Femur (tissue), 1 donor: Measurements from ENCODE around the gene LRRC40.
"Not testable (repeated sequence)": the region's sequence is repeated elsewhere in the genome, so short reads cannot be mapped to it uniquely, and the experiment has no call there.

Experiments
- DNase-seq: peaks from one replicate; pipeline ENCODE4 v3.0.0-alpha.2; 2017

The LRRC40 gene

GRCh38 chr1:70205434-70206118 is at the start of gene LRRC40:
Gene LRRC40, minus strand, starts transcription at chr1:70205579. Its CDS starts 39 bp downstream, at chr1:70205540.
- DNase-seq: peak; percentile 98

GRCh38 chr1:70248729-70249128 is 43.4 kb upstream of the LRRC40 start:
- DNase-seq: no peak

DNA sequence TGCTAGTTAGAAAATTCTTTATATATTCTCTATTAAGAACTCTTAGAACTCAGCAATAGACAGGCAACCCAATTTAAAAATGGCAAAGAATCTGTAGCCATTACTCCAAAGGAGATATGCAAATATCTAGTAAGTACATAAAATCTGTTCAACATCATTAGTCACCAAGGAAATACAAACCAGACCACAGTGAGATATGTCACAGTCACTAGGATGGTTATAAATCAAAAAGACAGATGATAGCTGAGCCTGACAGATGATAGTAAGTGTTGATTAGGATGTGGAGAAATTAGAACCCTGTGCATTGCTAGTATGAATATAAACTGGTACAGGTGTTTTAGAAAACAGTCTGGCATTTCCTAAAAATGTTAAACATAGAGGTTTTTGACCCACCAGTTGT is 42.4 kb upstream of the LRRC40 start:
- no peak for DNase-seq

DNA sequence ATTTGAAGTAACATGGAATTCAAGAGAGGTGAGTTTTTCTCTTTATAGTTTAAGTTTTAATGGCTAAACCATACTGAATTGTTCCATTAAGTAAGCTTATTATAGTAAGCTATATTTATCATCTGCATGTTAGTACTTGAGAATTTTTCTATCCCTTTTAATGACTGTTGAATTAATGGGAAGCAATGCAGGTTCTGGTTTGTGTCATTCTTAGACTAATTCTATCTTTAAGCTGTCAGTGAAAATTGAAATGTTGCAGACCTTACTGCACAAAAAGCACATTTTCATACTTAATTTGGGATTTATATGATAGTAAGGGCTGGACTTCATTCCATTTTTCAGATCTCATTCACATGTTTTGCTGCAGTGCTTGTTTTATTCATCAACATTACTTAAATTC is 41.7 kb upstream of the LRRC40 start:
- no peak for DNase-seq

GRCh38 chr1:70239940-70240339 is 34.6 kb upstream of the LRRC40 start:
- DNase-seq: no peak

DNA sequence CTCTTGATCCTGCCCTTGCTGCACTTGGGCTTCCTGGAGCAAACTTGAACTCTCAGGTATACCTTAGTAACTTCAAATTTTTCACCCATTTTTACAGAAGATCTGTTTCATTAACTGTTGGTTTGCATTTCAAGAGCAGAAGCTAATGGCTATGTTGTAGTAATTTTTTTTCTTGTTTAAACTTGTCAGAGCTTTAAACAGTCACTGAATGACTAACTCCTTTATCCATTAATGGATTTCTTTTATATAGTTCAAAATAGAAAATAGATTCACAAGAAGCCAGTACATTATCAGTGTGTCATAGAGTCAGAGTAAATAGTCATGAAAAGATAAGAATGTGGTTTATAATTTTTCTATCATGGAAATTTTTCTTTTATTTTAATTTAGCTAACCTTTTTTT is 29.4 kb upstream of the LRRC40 start:
- no peak for DNase-seq

- DNase-seq: no peak
Observed at GRCh38 chr1:70231475-70231874, 26.1 kb upstream of the LRRC40 start.

- no peak for DNase-seq
Observed at GRCh38 chr1:70228670-70229069, 23.3 kb upstream of the LRRC40 start.

DNA sequence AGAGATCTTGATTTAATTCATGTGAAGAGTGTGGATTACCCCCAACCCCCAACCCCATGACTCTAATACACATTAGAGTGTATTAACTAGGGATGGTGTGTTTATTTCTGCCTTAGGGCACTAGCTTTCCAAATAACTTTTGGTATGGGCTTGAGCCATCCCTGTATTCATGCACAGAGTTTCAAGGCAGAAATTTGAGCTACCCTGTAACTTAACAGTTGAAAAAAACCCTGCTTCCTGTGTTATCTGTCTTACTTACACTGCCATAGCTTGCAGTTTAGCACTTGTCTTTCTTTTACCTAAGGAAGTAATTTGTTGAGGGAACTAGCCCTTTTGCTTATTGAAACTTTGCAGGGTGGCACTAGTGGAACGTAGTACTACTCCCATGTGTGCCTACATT is 22.1 kb upstream of the LRRC40 start:
- DNase-seq: no peak

- DNase-seq: no peak
Observed at GRCh38 chr1:70224954-70225353, 19.6 kb upstream of the LRRC40 start.

GRCh38 chr1:70222716-70223235 is 17.4 kb upstream of the LRRC40 start:
- no peak for DNase-seq

DNA sequence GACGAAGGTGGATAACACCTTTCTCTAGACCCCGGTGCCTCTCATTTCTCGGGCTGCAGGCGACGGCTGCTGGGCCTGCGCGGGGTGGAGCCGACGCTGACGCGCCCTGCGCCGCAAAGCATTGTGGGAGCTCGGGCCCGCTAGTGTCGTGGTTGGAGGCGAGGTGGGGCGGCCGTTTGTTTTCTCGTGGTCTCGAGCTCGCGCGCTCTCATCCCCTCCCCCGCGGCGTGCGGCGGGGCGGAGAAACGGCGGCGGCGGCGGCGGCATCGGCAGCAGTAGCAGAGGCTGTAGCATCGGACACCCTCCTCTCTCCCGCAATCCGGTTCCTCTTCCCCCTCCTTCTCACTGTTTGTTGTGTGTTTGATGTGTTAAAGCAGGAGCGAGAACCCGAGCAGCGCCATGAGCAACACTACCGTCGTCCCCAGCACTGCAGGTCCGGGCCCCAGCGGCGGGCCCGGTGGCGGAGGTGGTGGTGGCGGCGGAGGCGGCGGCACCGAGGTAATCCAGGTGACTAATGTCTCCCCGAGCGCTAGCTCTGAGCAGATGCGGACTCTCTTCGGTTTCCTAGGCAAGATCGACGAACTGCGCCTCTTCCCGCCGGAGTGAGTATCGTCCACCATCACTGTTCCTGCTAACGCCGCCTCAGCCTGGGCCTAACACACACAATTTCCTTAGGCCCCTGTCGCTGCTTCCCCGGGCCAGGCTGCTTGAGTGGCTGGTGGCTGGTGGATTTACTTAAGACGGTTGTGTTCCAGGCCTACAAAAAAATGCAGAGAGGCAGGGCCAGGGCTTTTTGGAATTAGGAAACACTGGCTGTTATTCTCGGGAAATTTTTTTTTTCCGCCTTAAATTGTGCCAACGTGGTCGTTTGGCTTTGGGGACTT is 16.1 kb upstream of the LRRC40 start, which contains the start of gene SRSF11:
TSS of gene SRSF11 (plus strand) at position 143 of the 884 bp plus-strand sequence. CDS start at position 400, 257 bp downstream.
- peak; percentile 98 for DNase-seq

DNA sequence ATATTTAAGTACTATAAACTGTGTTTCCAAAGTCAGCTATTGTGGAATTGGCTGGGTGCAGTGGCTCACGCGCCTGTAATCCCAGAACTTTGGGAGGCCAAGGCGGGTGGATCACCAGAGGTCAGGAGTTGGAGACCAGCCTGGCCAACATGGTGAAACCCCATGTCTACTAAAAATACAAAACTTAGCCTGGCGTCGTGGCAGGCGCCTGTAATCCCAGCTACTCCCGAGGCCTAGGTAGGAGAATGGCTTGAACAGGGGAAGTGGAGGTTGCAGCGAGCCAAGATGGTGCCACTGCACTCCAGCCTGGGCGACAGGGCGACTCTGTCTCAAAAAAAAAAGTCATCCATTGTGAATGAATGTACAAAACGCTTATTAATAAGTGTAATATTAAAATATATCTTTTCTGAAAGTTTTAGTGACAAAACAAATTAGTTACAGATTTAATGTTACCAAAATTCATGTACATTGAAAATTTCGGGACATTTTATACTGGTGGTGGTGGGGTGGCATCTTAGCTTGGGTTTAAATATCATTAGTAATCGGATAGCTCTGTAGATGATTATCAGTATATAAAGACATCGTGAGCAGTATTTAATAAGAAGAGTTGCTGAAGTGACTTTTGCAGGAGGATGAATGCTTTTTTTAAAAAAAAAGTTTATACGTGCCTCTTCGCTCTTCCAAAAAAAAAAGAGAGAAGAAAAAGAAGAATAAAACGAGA is 15.3 kb upstream of the LRRC40 start:
- no peak for DNase-seq

DNA sequence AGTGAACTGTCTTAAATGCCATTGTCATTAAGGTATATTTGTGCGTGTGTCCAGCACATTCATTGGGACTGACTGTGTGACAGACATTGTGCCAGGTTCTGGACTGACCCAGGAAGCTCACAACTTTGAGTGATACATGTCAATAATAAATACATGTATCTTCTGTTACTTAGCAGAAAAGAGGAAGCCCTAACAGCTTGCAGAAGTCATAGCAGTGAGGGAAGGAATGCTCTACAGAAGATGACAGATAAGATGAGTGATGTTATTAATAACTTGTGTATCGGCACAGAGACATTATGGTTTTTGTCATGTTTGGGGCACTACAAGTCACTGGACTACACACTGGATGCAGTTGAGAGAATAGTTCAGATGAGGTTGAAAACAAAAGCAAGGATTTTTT is 14.6 kb upstream of the LRRC40 start:
- DNase-seq: no peak

DNA sequence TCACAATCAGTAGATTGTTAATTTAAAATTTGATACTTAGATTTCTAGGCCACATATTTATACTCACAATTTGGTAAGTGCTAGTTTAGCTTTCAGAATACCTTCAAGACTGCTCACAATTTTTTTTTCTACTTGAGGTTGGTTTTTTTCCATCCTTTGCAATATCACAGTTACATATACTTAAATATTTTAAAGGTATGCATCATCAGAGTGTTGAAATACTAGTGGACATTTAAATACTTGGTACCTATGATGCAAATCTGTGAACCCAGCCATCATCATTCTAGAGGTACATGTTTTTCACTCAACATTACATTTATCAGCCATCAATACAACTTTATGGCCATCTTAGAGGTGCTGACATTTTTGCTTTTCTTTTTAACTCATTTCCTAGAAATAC is 6.2 kb upstream of the LRRC40 start:
- no peak for DNase-seq

DNA sequence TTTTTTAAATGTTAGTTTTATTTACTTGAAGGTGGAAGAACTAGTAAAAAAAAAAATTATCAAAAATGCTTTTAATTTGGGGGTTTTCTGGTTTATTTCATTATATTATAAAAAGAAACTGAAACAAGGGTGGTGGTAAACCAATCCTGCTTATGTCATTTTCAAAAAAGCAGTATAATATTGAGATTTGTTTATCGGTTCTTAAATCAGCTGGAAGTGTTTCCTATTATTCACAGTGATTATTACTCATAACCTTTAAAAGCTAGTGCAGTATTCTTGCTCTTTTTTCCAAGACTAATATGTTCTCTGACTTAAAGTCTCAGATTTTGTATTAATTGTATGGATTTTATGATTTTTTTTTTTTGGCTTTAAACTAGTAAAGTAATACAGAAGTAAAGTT is 5.4 kb upstream of the LRRC40 start:
- no peak for DNase-seq

DNA sequence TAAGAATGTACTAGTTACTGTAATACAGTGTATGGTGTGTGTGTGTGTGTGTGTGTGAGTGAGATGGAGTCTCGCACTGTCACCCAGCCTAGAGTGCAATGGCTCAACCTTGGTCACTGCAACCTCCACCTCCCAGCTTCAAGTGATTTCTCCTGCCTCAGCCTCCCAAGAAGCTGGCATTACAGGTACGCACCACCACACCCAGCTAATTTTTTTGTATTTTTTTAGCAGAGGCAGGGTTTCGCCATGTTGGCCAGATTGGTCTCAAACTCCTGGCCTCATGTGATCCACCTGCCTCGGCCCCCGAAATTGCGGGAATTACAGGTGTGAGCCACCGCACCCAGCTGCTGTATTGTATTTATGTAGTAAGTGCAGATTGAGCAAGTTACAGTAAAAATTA is 2.9 kb upstream of the LRRC40 start:
- no peak for DNase-seq

GRCh38 chr1:70207492-70207891 is 2.1 kb upstream of the LRRC40 start:
- DNase-seq: no peak

DNA sequence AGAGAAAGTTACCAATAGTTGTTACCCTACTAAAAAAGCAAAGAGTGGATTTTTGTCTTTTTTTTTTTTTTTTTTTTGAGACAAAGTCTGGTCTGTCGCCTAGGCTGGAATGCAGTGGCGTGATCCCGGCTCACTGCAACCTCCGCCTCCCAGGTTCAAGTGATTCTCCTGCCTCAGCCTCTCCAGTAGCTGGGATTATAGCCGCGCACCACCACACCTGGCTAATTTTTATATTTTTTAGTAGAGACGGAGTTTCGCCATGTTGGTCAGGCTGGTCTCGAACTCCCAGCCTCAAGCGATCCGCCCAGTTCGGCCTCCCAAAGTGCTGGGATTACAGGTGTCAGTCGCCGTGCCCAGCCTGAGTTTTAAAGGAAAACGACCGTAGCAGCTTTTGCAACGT is 1.5 kb upstream of the LRRC40 start:
- DNase-seq: not testable (repeated sequence)

DNA sequence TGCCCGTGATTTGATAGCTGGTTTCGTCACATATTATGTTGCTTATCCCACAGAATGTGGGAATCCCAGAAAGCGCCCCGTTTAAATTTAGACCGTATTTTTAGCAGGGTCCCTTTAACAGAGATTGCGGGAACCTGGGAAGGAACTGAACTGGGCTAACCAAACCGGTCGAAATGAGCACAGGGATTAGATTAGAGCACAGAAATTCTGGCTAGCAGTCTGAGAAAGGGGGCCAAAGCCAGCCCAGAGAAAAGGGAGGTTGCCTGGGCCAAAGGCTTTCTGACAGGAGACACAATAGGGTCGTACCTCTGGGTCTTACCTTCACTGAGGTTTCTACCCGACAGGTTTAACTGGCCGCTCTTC is 327 bp downstream of the LRRC40 start:
- DNase-seq: no peak

GRCh38 chr1:70204600-70204999 is 779 bp downstream of the LRRC40 start:
- DNase-seq: no peak

GRCh38 chr1:70204139-70204538 is 1.2 kb downstream of the LRRC40 start:
- no peak for DNase-seq

DNA sequence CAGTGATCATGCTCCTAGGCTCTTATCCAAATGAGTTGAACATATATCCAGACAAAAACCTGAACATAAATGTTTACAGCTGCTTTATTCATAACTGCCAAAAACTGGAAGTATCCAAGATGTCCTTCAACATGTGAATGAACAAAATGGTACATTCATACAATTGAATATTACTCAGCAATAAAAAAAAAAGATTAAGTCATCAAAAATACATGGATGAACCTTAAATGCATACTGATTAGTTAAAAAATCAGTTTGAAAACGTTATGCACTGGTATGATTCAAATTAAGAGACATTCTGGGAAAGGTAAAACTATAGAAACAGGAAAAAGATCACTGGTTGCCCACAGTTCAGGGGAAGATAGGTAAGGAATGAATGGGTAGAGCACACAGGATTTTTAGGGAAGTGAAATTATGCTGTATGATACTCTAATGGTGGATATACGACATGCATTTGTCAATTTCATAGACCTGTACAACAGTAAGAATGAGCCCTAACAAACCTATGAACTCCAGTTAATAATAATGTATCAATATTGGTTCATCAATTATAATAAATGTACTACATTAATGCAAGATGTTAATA is 3.1 kb downstream of the LRRC40 start:
- DNase-seq: no peak
